ENCODE measurements around the gene SLC6A13.

- TF ChIP-seq CTCF (IDR thresholded peaks at IDR 0.05; ENCODE audit: borderline replicate concordance, extremely low read depth, low read length, poor library complexity, severe bottlenecking) = no peak
- no peak for TF ChIP-seq EZH2 (IDR thresholded peaks at IDR 0.05; ENCODE audit: borderline replicate concordance, low read depth, low read length, severe bottlenecking)
Observed at GRCh38 chr12:195951-196350, 66.7 kb downstream of the SLC6A13 start.
